SW480 (cell line): ENCODE results near the gene C3orf62.

Source experiments
- DNase-seq: peaks from one replicate; pipeline ENCODE4 v3.0.0-alpha.2; 2016; ENCODE audit warnings: low spot score

Gene C3orf62

DNA sequence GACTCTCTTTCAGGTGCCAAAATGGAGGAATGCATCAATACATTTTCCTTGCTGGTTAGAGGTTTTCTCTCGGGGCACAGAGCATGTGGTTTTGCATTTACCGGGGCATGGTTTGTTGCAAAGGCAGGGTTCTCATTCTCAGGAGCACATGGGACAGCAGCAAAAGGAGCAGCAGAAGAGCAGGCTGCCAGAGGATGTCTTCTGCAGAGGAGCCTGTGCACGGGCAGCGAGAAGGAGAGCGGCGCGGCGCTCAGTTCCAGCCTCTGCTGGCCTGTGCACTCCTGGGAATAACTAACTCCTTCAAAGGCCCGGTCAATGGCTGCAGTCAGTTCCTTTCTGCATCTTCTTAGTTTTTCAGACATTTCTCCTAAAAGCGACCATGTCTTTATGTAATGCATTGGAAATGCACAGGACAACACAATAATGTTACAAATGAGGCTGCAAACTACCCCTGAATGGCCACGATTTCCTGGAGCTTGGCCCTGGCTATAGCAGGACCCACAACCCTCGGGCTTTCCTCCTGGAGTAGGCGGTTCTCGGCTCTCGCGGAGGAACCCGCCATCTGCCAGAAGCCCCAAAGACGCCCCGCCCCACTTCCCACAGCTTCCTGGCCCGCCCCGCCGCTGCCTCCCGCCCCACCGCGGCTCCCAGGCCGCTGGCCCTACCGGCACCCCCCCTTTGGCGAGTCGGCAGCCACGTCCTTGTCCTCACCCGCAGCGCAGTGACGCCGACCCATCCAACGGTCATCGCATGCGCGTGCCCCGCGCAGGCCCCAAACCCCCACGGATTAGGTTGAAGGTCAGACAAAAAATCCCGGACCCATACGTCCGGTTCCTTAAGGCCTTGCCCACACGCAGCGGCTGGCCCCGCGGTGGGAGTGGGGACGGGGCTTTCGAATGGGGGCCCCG lies at the start of gene C3orf62:
Gene C3orf62, minus strand, starts transcription at position 758 of the 908 bp plus-strand sequence. Its CDS starts 360 bp downstream, at position 398.
- DNase-seq, result peak; percentile 28

DNA sequence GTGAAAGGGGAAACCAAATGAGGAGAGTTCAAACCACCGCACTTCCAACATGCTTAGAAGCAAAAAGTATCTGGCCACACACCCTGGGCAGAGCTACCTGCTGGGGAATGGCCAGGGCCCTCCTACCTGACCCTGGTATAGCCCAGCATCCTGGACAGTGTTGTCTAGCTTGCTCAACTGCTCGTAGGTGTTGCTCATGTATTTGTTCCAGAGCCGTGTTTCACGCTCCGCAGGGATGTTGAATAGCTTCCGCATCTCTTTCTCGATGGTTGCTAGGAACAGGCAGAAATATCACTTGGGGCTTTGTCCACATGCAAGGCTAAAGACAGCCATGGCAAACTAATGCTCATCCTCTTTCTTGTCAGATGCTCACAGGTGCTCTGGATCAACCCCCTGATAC lies 47.7 kb upstream of the C3orf62 start:
- no peak for DNase-seq

DNA sequence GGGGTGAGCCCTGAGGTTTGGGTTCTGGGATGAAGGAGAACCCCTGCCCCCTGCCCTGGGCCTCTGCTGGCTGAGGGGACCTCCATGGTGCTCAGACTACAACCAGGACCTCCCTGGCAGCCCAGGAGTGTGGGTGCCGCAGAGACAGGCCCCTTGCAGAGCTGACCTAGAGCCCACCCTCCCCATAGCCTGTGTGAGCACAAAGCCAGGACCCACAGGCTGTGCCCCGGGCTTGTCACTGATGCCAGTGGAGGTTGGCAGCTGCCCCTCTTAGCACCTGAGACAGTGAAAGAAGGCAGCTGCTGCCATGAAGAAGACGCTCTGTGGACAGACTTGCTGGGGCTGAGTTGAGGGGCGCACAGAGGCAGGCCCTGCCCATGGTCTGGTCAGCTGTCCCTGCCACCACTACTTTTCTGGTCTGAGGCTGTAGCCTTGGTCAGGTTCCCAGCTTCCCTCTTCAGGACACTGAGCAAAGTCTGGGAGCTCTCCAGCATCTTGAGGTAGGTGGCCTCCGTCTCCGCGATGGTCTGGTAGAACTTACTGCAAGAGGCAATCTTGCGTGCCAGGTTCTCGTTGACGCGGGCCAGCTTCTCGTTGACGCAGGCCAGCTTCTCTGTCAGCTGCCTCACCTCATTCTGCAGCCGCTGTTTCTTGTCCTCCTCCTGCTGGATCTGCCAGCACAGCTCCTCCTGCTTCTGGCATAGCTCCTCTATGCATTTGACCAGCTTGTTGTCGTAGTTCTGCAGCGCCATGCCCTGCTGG lies 39.8 kb upstream of the C3orf62 start:
- no peak for DNase-seq

DNA sequence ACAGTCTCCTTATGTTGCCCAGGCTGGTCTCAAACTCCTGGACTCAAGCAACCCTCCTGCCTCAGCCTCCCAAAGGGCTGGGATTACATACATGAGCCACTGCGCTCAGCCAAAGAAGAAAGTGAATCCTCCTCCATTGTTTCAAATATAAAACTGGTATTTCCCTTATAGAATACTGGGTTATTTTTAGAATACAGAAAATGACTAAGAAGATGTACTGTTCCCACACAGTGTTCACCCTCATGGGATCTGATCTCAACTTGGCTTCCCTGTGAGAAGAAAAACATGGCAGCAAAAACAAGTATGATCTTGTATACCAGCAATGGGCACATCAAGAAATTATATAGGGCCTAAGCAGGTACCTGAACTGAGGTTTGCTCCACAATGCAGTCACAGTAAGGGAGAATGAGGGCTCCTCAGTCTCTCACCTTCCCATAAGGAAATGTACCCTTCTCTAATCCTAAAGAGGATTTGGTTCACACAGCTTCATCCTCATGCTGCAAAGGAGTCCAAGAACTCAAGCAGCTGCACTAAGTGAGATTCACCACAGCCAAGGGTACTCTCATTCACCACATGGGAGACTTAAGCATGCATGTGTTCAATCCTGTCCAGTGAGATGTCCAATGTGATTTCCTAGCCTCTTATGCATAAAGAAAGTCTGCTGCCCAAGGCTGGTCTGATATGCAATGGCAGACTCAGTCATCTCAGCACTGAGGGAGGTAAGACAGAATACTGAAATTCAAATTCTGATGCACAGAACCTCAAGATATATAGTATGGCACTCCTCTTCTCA lies 37.1 kb upstream of the C3orf62 start:
- DNase-seq, result no peak

DNA sequence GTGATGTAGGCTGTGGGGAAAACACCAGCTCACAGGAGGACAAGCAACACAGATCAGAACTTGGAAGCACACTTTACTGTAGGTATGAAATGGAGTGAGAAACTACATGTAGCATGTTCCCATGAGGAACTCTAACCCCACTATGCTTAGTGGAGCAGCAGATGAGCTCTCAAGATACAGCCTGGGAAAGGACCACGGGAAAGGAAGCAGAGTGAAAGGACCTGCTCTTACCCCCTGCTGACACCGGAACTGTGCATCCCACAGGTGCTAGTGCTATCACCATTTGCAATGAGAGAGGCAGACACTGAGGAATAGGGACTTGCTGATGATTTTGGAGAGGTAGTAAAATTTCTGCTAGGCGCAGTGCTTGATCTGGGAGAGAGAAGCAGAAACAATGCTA lies 34.3 kb upstream of the C3orf62 start:
- no peak for DNase-seq

DNA sequence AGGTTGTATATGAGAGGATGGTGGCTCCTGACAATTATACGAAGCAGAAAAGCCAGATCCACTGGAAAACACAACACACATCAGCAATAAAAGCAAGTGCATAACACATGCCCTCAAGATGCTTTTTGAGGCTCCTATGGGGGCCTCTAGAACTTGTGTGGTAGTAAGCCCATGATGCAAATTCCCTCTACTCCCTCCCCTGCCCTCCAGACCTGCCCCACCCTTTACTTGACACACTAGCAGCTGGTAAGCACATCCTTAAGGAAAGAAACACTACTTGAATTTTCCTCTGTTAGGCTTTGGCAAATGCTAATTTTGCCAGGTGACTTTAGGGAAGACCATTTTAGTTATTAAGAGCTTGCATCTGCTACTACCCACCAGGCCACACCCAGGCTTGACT lies 33.6 kb upstream of the C3orf62 start:
- no peak for DNase-seq

DNA sequence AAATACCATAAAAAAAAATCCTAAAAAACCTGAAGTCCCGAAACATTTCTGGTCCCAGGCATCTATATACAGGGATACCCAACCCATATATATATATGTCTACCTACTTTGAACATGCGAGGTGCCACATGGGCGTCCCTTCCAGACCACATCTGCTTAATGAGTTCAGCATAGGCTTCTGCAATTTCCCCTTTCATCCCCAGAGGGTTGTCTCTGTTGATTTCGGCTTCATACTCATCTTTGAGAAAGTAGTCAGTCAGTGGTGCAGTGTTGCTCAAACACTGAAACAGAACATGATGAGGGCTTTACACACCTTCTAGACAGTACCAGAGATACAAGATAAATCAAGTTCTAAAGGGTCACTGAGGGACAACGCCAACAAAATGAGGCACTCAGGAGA lies 28.6 kb upstream of the C3orf62 start:
- no peak for DNase-seq

DNA sequence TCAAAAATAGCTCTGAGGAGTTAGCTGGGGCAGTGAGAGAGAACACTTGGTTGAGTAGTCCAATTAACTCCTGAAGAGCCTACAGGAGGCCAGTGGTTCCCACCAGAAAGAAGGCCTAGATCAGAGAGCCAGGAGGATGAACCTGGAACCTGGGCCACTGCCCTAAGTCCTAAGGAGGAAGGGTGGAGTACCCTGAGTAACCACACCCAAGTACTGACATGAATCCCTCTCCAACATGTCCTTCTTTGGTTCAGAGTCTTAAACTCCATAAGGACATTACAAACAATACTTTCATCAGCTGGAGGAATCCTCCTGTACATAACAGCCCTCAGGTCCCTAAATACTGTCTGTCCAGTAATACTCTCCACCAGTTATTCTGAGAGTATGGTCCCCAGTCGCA lies 25.6 kb upstream of the C3orf62 start:
- DNase-seq, result no peak

DNA sequence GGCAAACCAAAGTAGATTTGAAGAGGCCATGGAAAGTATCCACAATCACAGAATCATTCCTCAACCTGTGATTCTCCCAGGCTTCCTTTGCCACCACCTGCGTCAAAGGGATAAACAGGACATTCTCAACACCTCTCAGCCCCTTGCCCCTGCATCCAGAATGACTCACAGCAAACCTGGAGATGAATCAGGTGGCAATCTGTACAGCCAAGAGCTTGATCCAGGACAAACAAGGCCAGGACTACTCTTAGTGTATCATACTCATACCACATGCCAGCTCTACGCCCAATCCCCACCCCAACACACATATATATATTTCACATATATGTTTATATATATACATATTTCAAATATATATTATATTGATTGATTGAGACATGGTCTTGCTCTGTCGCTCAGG lies 23.6 kb upstream of the C3orf62 start:
- no peak for DNase-seq

DNA sequence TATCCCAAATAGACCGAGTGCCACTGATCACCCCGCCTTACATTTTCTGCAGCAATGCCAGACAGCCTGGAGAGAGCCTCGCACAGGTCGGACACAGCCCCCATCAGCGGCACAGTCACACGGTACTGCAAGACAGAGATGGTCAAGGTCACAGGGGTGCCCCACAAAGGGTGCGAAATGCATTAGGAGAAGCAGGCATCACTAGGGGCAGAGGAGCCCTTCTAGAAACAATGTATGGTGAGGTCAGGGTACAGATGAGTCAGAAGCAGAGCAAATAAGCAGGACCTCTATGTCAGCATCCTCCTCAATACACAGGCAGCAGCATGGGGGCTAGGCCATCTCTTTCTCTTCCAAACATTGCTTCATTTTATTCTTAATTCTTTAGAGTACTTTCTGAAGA lies 21.5 kb upstream of the C3orf62 start:
- DNase-seq, result no peak

DNA sequence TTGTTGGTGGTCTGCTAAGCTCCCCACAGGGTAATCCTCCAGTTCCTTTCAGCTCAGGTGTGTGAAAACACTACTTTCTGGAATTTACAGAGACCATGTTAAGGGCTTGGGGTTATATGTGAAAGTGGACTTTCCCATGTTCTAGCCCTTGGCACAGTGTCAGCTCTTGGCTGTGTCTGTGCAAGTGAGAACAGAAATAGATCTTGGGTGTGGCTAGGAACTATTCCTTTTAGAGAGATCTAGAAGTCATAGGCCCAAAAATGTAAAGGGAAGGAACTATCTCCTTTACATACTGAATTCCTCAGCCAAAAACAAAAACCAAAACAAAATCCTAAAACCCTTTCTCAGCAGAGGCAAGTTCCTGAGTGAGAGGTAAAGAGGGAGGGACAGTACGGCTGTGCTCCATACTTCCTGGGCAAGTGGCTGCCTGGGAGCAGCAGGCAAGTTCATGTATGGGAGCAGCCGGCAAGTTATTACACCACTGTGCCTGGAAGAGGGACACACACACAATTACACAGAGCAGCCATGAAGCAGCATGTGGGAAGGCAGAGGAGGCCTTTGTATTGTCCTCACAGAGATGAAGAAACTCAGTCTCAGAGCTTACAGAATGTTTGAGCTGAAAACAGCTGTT lies 19.9 kb upstream of the C3orf62 start:
- no peak for DNase-seq

DNA sequence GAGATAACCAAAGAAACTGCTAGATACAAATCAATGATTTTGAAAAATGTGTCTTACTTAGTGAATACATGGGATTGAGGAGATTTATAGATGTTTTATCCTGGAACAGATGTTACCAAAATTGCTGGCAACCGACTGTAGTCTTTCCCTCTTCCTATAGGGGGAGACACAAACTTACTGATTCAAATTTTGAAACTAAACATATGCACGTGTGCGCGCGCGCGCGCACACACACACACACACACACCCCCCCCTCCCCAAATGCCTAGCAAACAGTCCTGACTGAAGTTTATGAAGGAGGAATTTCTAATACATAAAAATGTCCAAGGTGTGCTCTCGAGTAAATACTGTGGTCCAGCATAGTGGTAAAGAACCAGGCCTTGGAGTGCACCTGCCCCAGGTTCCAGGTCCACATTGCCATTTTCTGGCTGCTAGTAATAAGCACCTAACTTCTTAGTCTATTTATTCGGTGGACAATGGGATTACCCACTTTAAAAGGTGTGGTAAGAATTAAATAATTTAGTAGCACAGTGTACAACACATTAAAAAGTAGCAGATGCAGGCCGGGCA lies 18.5 kb upstream of the C3orf62 start:
- no peak for DNase-seq

DNA sequence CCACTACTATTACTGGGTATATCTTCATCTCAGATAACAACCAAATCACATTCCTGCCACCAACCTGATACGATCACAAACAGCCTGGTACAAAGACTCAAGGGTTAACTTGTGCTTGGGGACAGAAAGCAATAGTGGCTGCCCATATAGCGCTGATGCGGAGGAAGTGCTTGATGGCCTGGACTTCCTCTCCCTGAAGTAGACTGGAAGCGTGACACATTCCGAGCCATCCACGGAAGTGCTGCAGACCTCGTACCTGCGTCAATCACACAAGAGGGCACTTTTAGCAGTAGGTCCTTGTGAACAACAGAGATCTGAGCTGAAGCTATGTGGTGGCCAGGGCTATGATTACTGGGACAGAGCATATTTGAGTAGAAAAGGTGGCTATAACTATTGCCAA lies 17.3 kb upstream of the C3orf62 start:
- DNase-seq, result no peak

DNA sequence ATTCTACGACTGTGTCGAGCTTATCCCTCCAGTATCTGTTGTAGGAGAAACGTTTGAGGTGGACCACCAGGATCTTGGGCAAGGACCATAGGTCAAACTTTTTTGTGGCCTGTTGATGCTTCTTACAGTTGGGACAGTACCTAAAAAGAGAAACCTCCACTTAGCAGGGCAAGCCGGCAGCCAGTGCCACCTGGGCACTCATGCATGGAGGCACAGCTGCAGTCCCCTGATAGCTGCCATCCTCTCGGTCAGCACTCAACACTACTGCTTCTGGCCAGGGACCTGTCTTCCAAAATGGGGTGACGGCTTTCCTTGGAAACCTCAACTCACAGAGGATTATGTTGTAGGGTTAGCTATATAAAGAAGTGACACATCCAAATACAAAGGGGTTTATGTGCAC lies 7.0 kb upstream of the C3orf62 start:
- DNase-seq, result no peak

DNA sequence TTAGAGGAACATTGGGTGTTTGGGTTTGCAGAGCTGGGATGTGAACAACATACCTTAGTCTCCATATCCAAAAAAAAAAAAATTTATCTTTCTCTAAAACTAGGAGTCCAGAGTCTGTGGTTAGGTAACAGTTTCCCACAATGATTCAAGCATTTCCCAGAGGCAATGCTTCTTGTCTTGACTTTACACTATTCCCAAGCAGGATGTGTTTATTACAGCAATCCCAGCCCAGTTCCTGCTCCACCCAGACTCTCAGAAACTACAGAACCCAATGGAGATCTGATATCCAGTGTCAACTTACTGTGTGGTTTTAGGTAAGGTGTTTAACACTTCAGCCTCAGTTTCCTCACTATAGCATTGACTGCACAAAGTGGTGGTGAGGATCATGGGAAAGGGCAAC lies 2.3 kb upstream of the C3orf62 start:
- no peak for DNase-seq

DNA sequence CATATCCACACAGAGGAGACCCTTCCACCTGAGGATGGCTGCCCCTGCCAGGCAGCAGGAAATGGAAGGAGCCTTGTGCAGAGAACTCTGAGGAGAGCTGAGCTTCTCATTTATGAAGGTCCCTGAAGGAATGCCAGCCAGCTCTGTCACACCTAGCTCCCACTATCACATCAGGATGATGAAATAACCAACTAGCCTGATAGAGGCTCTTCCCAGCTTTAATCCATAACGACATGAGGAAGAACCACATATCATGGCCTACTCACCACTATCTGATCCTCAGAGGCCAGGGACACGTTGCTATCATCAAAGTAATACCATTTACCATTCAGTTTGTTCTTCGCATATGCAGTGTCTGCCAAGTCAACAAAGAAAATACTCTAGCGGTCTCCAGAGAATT lies 1.5 kb upstream of the C3orf62 start:
- no peak for DNase-seq

DNA sequence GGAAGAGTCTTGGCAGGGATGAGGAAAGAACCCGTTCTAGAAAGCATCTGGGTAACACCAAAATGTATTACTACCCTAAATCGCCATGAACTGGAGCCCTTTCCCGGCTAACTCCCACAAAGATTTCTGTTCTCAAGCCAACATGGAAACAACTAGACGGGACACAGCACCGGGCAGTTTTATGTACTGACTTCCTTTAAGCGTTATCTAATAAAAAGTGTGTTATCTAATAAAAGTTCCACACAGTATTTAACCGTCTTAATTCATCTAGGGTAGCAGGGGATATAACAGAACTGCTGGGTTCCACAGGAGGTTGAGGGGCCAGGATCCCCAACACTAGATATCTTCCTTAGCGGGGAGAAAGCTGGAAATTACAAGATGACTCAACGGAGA lies 347 bp upstream of the C3orf62 start:
- DNase-seq, result no peak

DNA sequence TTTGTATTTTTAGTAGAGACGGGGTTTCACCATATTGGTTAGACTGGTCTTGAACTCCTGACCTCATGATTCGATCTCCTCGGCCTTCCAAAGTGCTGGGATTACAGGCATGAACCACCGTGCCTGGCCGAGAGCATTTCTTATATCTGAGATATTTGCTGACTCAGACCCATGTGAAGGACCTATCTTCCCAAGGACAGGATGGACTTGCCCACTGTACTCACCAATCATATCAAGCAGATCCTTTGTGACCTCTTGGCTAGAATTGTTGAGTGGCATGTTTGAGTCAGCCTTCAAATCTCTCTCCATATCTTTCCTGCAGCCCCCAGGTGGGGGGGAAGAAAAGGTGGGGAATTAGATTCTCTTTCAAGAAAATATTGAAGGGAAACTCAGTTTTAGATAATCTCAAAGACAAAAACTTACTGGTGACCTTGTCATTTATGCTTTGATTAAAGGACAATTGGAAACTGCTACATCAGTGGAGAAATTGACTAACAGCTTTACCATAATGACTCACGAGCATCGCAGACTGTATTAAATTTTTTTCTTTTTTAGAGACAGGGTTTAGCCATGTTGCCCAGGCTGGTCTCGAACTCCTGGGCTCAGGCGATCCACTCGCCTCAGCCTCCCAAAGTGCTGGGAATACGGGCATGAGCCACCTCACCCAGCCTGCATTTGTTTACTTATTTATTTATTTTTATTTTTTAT lies 3.1 kb downstream of the C3orf62 start:
- no peak for DNase-seq

DNA sequence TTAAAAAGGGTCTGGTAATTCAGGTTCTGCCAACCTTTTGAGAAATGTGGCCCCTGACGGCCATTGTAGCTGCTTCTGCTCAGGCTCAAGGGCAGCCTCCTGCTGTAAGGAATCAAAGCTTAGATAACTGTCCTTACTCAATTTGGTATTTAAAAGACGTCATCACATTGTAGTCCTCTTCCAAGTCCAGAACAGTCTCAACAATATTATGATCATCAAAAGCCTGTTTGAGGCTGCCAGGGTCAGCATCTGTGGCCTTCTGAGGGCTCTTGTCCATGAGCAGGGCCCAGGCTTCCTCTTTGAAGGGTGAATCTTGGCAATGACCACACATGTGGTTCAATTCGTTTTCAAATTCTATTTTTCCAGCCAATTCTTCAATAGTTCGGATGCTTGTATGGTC lies 6.0 kb downstream of the C3orf62 start:
- DNase-seq, result no peak

DNA sequence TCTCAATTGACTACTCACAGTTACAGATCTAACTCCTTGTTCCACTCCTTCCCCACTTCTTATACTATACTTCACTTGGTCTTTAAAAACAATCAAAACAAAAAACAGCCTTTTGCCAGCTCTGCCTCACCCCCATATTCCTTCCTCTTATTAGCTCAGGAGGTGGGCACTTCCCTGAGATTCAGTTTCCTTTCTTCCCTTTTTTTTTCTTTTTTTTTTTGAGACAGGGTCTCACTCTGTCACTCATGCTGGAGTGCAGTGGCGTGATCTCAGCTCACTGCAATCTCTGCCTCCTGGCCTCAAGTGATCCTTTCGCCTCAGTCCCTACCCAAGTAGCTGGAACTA lies 6.9 kb downstream of the C3orf62 start:
- no peak for DNase-seq

DNA sequence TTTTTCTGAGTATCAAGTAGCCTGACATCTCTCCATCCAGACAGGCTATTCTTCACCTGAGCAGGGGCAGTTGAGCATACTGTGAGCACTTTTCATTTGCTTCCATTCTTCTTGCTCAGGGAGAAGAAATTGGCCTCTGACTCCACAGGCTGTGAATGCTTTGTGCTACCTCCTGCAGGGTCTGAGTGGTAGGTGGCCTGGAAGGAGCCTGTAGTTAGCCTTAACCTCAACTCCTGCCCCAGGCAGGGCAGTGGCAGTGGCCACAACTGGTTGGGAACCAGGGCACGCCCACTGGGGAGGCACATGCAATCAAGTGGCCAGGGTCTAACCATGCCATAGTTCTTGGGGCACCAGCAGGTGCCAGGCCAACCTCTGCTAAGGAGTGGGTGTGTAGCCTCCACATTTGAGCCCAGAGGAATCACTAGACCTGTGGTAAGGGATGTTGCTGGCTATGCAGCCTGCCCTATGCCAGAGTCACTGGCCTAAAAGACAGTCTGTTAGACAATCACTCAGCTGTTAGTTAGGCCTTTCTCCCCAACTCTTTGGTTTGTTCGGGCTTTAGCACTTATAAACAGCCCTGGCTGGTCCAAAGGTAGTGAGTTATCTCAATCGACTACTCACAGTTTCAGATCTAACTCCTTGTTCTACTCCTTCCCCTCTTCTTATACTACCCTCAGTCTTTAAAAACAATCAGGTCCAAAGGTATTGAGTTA lies 7.4 kb downstream of the C3orf62 start:
- DNase-seq, result no peak
